LHCN-M2 (cell line): ENCODE results near the gene EOLA1. TPM values are rescaled to one million over a fixed set of nuclear protein-coding genes. Genes with fewer than 3 reads are reported as not detected.
"Not testable (repeated sequence)": the region's sequence is repeated elsewhere in the genome, so short reads cannot be mapped to it uniquely, and the experiment has no call there.

ENCODE experiments used
- DNase-seq: peaks from one replicate; pipeline ENCODE4 v3.0.0-alpha.2; 2012; ENCODE audit warnings: low read depth
- total RNA-seq: library from RNA; depleted of rRNA; stranded (reverse); fragments of >200 nt; gene quantifications from 2 replicates; pipeline ENCODE4 v1.2.3, GENCODE V29; 2014

EOLA1 gene
- total RNA-seq, 1 experiment from 2014 or later = 19.0 TPM

DNA sequence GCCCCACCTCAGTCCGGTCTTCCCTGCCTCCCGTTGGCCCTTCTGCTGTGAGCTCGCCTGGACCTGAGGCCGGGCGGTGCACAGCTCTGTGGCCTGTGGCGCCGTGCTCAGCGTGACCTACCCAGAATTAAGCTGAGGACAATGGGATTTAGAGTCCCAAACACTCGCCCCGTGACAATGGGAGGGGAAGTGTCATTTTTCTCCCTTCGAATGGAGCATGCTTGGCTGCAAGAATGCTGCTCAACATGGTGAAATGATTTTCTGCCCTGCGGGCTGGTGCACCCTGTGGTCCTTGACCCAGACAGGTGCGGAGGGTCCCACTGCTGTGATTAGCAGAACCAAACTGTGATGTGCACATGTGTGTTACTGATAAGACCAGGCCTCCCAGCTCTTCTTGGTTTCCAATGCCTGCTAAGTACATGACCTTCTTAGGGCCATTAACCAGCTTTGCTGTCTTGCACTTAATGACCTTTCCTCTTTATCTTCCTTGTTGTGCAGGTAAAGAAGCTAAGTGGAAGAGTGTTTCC is 772 bp downstream of the EOLA1 start:
- DNase-seq = no peak

DNA sequence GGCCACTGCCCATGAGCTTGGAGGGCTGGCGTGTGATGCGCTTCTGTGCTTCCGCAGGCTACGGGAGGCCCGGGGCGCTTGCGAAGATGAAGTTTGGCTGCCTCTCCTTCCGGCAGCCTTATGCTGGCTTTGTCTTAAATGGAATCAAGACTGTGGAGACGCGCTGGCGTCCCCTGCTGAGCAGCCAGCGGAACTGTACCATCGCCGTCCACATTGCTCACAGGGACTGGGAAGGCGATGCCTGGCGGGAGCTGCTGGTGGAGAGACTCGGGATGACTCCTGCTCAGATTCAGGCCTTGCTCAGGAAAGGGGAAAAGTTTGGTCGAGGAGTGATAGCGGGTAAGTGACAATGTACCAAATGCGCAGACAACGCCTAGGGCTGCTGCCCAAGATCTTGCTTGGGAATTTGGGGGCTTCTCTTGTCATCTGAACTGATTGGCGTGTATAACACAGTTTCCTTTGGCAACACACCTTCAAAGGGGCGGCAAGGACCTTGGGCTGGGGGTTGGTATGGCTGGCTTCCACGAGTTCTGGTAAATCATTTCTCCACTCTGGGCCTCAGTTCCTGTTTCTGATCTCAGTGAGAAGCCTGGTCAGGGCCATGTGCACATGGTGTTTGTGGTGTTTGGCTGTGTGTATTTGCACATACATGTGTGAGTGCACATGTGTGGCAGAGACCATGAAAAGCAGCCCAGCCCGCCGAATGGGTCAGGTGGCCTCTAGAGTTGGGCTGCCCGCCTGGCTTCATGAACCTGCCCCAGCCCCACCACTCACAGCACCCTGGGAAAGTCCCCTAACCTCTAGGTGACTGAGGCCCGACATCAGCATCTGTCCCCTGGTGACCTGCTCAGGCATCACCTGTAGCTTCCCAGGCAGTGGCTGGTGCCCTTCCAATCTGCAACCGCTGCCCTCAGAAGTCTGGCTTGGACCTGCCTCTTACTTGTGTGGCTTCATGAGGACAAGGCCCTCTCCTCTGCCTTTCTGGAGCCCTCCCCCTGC is 5.0 kb downstream of the EOLA1 start:
- DNase-seq = not testable (repeated sequence)

GRCh38 chrX:149546962-149547361 is 6.2 kb downstream of the EOLA1 start:
- DNase-seq = not testable (repeated sequence)

- DNase-seq = not testable (repeated sequence)
Observed at GRCh38 chrX:149547782-149548181, 7.0 kb downstream of the EOLA1 start.

DNA sequence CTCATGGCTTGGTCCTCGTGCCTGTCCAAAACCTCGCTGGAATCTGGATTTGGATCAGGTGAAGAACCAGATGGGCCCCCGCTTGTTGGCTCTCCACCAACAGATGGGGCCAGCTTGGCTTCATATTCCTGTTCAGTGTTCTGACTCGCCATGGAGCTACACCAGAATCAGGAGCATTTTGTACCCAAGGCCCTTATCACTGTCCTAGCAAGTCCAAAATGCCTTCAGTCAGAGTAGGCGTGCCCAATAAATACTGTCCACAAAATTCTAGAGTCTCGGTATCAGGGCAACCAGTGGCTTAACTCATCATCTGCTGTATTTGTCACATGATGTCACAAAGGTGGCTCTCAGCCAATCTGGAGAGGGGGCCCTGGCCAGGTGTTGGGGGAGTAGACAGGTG is 8.9 kb downstream of the EOLA1 start, which contains the start of gene HSFX3:
Gene HSFX3 (minus strand): TSS at position 224 of the 400 bp plus-strand sequence. CDS start 72 bp downstream, at position 152.
- DNase-seq = not testable (repeated sequence)

GRCh38 chrX:149550454-149550853 is 9.6 kb downstream of the EOLA1 start:
- DNase-seq = not testable (repeated sequence)

- not testable (repeated sequence) for DNase-seq
Observed at GRCh38 chrX:149551245-149551938, 10.6 kb downstream of the EOLA1 start.

- not testable (repeated sequence) for DNase-seq
Observed at GRCh38 chrX:149551939-149552248, 11.1 kb downstream of the EOLA1 start.

GRCh38 chrX:149555251-149555650 is 14.4 kb downstream of the EOLA1 start:
- DNase-seq = not testable (repeated sequence)

DNA sequence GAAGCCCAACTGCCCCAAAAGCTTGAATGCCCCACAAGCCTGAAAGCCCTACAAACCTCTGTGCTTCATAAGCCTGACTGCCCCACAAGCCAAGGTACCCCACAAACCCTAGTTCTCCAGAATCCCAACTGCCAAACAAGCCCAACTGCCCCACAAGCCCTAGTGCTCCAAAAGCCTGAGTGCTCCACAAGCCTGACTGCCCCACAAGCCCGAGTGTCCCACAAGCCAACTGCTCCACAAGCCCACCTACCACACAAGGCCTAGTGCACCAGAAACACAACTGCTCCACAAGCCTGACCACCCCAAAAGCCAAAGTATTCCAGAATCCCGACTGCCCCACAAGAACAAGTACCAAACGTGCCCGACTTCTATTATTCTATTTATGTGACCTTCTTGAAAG is 22.5 kb downstream of the EOLA1 start:
- no peak for DNase-seq

- DNase-seq = no peak
Observed at GRCh38 chrX:149567621-149568417, 27.0 kb downstream of the EOLA1 start.

GRCh38 chrX:149568701-149569296 is 28.0 kb downstream of the EOLA1 start:
- no peak for DNase-seq

GRCh38 chrX:149569770-149570169 is 29.0 kb downstream of the EOLA1 start:
- DNase-seq = no peak

DNA sequence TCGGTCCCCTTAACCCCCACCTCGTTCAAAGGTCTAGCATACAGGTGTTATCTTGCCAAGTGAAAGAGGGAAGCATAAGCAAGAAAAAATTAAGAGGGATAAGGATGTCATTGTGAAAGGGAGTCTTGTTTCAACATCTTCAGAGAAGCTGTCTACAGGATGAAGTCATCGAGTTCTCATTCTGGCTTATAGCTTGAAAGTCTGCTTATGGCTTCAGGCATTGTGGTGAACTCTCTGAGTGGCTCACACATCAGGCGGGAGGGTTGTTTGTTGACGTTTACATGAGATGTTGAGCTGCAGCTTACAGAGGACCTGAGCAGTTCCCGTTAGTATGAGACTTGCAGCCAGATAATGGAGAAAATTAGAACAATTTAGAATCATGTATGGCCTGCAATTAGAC is 29.9 kb downstream of the EOLA1 start:
- peak; percentile 25 for DNase-seq

- DNase-seq = no peak
Observed at GRCh38 chrX:149571770-149572169, 31.0 kb downstream of the EOLA1 start.

GRCh38 chrX:149572743-149573142 is 31.9 kb downstream of the EOLA1 start:
- DNase-seq = peak; percentile 2

GRCh38 chrX:149573456-149573855 is 32.6 kb downstream of the EOLA1 start:
- DNase-seq = not testable (repeated sequence)

DNA sequence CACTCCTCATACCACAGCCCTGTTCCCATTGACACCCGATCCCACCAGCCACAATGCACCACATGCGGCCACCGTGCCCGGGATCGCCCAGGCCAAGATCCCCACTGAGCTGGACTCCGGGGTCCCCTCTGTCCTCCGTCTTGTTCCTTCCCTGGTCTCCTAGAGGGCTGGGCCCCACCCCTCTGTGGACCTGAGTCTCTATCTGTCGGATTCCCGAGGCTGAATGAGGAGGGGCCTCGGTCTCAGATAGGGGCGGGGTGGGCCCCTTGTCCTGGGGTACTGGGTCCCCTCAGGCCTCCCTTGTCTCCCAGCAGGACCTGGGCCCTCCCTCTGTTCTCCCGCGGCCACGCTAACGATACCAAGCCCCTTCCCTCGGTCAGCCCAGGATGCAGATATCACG is 44.8 kb downstream of the EOLA1 start:
- not testable (repeated sequence) for DNase-seq

- DNase-seq = not testable (repeated sequence)
Observed at GRCh38 chrX:149587359-149587758, 46.5 kb downstream of the EOLA1 start, which contains the start of gene MAGEA9B. Gene MAGEA9B, minus strand, starts transcription at chrX:149587459. Its CDS starts 4,280 bp downstream, at chrX:149583179.

DNA sequence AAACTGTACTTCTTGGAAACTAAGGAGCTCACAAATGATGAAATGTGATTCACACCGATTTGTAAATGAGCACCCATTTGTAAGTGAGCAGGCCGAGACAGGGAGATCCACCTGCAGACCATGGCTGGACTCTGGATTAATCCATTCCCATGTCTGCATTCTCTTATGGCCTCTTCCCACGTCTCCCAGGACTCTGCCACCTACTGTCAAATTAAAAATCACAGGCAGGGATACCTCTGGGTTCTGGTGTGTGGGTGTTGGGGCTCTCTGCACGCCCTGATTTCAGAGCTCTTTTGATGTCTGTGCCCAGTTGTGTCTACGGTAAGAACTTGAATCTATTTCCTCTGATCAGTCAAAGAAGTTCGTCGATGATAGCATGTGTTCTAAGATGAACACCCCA is 50.2 kb downstream of the EOLA1 start:
- not testable (repeated sequence) for DNase-seq

DNA sequence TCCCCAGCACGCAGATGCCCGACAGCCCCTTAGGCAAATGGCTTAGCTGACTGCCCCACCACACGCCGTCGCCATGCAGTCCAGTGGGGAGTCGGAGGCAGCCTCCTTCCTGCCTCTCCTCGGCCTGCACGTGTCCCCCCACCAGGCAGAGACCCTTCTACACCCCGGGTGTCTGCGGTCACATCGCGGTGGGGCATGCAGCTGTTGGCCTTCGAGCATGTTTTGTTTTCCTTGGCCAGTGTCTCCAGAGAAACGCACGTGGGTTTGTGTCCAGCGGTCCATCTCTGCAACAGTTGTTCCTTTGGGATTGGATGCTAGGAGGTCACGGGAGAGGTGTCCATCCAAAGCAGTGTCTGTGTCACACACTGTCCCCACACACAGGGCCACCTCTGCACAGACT is 54.4 kb downstream of the EOLA1 start, which contains the start of gene HSFX2:
Gene HSFX2 (minus strand): TSS at position 101 of the 400 bp plus-strand sequence. CDS start 614 bp downstream, outside the sequence.
- DNase-seq = not testable (repeated sequence)
